Brain pericyte (primary cell): ENCODE data around the gene ACTR3.

Experiments used
- DNase-seq: peaks from one replicate; pipeline ENCODE4 v3.0.0-alpha.2; 2012; ENCODE audit warnings: low read depth, low spot score

Gene ACTR3

DNA sequence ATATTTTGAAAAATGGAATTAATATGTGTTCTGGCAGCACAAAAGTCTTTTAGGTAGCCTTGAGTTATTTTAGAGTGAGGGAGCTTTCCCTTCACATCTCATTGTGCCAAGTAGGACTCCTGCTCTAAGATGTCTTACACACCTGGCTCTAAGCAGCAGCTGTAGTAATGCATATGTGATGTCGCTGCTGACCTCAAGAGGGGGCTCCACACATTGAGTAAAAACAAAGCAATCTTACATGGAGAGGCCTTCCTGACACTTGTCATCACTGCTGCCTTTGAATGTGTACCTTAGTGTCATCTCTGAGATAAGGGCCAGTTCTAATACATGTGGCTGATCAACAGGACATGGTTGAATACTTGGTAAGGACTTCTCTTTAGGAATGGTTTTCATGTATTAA lies 75.8 kb downstream of the ACTR3 start:
- DNase-seq = no peak

DNA sequence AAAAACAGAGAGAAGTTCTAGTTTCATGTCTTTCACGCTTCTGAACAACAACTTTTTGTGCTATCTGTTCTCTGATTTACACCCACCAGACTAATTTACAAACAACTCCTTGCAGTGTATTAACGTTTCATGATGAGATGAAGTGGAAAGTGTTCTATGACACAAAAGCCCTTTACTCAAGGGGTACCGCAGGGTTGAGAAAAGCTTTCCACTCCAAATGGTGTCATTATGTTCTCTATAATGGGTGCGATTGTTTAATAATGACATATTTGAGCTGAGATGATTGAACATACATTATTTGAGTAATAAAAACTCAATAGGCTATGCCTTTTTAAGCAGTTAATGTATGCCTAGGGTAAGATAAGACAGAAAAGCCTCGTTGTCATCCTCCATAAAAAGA lies 76.3 kb downstream of the ACTR3 start:
- DNase-seq = no peak

DNA sequence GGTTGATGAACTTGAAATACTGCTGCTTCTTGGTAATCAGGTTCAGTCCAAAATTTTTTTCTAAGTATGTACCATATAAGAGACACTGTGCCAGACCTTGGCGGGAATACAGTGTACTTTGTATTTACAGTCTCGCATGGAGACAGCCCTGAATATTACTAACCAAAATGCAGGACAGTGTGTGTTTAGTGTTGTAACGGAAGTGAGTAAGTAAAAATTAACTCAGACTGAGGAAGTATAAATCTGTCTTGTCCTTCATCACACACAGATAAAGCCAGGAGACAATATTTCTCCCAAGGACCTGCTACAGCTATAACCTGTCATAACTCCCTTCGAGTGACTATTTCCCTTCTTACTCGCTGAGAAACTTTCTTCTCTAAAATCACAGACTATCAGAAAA lies 76.9 kb downstream of the ACTR3 start:
- DNase-seq = no peak

DNA sequence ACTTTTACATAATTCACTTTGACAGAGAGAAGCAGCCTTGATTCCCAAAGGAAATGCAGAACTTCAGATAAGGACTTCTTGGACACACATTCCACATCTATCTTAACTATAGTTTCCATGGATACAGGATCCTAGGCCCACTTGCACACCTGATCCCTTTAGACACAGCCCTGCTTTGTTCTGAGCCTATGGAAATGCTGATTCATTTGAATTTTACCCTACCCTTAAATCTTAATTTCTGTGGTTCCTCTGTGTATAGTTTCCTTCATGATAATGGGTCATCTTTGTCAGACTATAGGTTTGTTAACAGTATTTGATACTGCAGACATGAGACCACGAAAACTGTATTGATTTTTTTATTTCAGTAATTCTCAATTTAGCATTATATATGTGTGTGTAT lies 77.4 kb downstream of the ACTR3 start:
- no peak for DNase-seq

DNA sequence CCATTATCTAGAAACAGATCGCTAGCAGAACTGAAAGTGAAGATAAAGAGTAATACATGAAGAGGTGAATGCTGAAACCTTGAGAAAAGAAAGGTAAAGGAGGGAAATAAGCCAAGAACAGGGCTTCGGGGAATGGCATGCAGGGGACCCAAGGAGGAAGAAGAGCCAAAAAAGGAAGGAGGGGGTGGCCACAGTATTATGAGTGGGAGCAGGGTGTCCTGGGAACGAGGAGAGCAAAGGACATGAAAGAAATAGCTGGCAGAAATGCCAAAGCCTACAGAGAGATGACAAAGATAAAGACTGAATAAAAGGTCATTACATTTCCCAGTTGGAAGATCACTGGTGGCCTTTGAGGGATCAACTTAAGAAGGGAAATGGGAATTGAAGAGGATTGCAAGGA lies 82.9 kb downstream of the ACTR3 start:
- DNase-seq = no peak

DNA sequence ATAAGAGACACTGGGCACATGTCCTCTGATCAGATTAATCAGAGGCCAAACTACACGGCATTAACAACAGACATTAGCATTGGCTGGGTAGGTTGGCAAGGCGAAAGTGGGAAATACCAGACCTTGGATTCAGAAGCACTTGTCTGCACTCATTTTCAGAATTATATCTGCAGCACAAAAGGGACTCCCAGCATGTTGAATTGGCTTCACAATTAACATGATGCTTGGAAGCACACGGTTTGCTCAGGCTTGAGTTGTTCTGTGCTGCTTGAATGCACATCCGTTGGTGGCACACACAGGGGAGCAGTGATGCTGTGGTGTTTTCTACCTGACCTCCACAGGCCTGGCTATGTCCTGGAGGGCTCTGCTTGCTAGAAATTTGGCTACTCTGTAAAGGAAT lies 83.9 kb downstream of the ACTR3 start:
- no peak for DNase-seq

DNA sequence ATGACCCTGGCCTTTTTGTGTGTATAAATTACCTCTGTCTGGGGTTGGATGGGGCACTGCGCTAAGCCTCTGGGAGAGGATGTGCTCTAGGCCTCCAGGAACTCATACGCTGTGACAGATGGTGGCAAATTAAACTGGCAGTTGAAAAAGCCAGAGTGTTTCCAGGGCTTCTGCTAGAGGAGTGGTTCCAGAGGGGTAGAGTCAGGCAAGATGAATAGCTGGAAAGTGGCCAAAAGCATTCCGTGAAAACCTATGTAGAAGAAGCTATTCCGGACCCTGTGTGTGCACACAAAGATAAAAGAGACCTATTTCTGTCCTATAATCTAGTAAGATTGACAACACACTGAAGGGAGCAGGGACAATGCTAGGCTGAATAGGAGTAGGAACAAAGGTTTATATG lies 84.8 kb downstream of the ACTR3 start:
- no peak for DNase-seq

DNA sequence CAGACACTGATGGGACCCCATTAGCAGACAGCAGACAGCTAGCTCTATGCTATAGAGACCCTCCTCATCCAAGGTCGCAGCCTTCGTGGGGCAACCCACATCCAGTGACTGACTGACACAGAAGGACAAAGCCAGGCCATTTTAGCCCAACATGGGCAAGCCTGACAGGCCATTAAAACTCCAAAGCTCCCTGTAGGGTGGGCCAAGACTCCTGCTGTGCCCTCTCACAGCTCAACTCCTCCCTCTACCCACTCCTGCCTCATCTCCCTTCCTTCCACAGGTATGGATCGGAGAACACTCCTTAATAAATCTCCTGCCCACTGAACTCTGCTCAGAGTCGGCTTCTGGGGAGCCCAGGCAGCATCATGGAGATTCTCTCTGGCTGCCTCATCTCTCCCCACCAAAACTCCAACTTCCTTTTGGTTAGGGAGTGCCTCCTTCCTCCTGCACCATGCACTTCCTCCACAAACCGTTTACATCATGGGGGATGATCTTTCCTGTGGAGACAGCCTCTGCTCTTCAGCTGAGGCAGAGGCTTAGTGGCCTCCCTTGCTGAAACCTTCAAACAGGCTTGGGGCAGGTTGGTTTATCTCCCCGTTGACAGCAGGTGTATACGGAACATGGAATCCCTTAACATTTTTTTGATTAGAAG lies 86.5 kb downstream of the ACTR3 start:
- no peak for DNase-seq

DNA sequence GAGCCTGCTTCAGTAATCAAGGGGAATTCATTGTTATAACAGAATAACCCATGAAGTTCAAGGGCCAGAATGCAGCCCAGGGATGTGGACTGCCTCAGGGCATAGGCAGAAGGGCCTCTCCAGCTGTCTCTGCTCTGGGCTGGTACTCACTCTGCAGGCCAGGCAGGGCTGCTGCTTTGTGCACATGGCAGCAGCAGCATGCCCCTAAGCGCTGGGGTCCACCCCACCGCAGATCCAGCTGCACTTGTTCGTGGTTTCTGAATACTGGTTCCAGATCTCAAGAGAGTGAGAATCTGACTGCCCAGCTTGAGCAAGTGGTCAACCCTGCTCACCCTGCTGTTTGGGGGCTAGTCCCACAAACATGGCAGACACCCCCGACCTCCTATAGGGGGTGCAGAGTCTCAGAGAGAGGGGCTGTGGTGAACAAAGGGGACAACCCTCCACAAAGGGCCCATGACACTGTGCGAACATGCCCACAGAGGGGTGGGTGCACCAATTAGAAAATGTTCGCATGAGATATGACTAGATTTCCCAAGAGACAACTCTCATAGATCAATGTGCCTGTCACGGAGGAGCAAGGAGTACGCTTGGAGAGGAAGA lies 87.3 kb downstream of the ACTR3 start:
- DNase-seq = no peak

DNA sequence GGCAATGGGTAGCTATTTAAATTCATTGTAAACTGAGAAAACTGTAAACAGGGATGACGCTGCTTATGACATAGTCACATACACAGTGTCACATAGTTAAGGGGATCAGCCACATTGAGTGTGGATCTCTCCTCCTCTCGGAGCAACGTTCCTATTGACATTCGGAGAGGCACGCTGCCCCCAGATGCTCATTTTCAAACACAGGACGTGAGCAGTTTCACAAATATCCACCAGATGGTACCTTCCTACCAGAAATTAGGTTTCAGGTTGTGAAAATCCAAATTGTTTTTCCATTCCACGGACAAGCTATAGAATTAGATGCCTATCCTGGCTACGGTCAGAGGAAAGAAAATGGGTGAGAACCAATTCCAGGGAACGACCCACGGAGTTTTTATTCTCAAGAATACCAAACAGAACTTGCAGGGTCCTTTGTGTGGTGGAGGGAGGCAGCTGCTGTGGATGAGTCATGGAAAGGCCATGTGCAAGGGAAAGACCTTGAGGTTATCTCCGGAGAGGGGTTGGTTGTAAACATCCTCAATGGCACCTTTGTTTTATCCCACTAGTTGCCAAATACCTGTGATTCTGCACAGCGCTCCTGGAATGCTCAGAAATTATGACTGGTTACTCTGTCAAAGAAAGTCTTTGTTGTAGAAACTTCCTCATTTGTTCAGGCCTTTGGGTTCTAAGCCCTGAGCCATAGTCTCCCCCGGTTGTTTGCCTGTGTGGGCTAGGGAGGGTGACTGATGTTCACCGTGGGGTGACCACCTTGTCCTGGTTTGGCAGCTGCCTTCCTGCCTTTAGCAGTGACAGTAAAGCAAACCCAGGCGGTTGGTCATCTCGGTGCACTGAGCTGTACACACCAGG lies 88.0 kb downstream of the ACTR3 start:
- DNase-seq = no peak

DNA sequence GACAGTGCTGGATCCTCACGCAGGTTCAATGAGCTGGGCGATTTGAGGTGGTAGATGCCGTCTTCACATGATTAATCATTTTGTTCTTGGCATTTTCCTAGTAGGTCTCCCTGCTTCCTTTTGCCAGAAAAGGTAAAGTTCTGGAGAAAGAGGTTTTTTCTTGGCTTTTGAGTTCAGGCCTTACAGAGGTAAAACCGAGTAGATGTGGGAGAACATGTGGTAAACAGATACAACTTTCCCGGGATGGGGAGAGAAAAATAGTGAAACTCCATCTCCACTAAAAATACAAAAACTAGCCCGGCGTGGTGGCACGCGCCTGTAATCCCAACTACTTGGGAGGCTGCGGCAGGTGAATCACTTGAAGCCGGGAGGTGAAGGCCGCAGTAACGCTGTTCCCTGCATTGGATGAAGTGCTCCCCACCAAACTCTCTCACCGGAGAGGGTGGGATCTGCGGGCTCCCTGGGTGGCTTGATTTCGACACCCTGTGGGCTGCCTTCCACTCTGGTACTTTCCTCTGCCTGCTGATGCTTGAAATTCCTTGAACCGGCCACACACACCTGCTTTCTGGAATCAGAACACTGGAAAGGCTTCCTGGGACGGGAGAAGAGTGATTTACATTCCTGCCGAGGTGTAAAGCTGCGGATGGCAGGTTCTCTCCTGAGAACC lies 88.8 kb downstream of the ACTR3 start:
- no peak for DNase-seq

DNA sequence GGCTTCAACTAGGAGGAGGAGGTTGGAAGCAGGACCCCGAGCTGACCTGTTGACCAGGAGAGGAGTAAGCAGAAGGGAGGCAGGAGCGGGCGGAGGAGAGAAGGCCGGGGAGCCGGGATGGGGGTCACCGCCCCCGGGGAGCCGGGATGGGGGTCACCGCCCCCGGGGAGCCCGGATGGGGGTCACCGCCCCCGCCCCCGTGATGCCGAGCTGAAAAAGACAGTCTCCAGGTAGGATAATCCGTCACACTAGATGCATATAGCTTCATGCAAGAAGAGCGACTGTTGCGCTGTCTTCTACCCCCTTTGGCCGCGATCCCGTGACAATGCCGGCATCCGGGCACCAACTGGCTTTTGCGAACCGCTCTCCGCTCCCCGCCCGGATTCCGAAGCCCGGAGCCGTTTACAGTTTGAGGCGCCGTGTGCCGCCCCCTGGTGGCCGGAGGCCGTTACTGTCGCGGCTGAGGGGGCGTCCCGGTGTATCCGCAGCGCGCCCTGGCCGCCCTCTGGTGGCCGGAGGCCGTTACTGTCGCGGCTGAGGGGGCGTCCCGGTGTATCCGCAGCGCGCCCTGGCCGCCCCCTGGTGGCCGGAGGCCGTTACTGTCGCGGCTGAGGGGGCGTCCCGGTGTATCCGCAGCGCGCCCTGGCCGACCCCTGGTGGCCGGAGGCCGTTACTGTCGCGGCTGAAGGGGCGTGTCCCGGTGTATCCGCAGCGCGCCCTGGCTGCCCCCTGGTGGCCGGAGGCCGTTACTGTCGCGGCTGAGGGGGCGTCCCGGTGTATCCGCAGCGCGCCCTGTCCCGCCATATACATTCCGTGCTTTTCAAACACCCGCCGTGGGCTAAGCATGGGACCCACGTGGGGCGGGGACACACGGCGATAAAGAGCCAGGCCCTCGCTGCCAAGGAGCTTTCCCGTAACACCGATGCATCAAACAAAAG lies 89.6 kb downstream of the ACTR3 start:
- DNase-seq = no peak

DNA sequence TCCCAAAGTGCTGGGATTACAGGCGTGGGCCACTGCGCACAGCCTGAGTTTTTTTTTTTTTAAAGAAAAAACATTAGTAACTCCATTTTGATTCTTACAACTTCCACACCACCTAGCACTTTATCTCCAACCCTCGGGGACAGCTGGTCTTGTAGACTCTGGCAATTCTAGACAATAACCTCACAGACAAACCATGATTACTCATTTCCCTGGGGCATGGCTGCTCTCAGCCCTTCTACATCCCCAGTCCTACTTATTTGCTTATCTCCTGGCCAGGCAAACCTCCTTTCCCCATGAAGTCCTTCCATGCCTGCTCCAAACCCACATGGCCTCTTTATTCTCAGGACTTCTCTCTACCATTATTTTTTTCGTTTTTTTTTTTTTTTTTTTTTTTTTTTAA lies 91.1 kb downstream of the ACTR3 start:
- DNase-seq = no peak

DNA sequence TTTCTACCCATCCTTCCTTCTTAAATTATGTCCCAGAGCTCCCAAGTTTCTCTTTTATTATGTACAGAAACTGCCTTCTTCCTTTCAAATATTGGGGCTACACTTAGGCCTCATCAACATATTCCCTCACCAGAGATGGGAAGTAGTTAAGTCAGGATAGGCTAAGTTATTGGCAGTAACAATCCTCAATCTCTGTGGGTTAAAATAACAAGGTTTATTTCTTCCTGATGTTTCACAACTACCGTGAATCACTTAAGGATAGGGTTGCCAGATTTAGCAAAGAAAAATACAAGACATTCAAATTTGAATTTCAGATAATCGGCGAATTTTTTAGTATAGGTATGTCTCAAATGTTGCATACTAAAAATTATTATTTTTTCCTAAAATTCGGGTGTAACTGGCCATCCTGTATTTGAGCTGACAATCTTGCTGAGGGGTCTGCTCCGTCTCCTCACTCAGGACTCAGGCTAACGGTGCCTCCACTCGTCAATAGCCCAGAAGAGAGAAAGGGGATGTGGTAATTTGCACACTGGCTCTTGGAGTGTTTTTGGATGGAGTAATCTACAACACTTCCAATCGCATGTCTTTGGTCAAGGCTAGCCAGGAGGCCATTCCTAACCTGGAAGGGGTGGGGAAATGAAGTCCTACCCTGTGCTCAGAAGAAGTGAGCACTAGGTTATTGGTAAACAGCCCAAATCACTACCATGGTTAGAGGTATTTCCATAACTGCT lies 91.7 kb downstream of the ACTR3 start:
- DNase-seq = no peak

DNA sequence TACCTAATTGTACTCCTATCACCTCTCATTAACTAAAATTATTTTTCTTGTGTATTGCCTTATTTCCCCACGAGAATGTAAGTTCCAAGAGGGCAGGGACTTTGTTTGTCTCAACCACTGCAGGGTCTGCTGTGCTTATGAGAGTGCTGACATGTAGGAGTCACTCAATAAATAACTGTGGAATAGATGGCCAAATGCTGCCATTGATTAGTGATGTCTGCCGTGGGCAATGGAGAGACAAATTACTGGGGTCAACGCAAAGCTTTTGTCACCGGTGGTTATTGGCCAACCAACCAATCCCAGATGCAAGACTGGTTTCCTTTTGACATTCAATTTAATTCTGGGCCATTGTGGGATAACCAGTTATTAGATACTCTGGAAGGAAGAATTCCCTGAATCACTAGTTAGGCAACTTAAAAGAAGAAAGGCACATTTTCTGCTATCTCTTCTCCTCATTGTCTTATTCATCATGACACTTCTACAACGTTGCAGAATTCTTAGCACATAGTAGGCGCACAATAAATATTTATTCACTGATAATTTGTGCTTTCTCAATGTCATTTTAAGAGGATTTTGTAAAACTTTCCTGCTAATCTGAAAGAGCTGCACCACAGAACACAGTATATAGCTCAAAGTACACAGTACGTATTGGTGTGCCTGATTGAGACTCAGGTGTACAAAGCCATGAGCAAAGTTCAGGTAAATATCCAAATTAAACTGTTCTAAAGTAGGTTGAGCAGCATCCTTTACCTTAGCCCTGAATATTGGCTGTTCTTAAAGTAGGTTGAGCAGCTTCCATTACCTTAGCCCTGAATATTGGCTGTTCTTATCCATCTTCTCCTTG lies 95.9 kb downstream of the ACTR3 start:
- DNase-seq = no peak

DNA sequence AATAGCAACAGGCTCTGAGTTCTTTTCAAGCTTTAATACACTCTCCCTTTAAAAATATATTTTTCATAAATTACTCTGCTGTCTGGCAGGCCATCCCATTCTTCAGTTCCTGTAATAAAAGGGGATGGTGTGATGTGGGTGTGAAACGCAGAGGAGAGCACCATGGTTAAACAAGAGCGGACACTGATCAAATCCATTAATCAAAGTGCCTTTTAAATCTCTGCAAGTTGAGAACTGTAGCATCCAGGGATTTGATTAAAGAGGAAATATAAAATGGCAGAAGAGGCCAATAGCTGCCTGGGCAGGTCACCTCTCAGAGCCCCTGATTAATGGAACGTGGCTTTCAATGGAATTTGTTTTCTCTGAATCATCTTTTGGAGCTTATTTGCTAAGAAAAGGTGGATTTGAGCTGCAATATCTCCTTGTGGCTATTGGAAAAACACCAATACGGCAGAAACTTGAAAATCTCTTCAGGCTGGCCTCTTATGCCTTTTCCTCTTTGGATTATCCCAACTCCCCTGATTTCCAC lies 96.9 kb downstream of the ACTR3 start:
- DNase-seq = no peak

DNA sequence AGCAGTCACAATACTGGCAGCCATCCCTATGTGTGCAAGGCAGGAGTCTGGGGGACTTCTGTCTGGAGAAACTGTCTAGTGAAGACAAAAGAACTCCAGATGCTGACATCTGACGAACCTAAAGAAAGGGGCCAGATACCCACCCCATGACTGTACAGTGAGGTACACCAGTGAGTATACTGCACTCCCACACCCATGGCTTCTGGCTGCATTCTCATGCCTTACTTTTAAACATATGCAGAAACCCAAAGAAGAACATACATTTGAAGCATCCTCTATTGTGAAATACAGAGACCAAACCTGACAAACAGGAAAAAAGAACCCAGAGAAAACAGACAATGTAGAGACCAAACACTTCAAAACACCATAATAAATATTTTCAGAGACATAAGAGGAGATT lies 102.2 kb downstream of the ACTR3 start:
- DNase-seq = no peak

DNA sequence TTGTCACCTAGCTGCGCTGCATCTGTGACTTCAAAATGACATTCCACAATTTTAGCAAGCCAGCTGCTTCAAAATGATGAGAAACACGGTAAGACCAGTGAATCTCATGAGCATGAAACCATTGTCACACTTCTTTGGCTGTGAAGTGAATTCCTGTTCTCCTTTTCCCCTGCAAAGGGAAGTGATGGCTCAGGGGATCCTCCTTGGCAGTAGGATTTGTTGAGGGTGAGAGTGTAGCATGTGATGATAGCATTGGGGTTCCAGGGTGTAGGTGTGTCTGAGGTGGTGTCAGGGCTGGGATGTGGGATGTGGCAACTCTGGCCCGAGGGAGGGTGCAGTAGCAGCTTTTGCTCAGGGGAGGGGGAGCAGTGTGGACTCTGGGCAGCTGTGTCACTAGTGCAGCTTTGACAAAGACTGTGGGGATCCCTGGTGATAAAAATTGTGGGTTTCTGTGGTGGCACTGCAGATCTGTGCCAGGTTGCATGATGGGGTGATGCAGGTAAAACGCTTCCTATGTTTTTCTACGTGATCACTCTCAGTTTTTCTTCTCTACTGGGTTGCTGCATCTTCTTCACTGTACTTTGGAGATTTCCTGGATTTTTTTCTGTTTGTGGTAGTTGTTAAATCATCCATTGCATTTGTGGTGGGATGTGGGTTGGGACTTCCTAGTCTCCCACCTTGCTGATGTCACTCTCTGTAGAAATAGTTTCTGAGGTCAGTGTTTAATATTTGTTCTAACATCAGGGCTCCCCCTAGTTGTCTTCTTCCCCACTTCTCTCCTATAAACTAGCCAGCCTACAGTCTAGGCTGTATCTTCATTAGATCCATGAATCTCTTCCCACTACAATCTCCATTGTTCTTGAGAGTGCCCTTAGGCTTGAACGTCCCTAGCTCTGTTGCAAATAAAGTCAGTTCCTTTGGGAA lies 107.0 kb downstream of the ACTR3 start:
- DNase-seq = no peak
